Caco-2 (cell line): ENCODE data around the gene FAM83C. TPM values are rescaled to one million over a fixed set of nuclear protein-coding genes. Genes with fewer than 3 reads are reported as not detected.
"Not testable (repeated sequence)": the region's sequence is repeated elsewhere in the genome, so short reads cannot be mapped to it uniquely, and the experiment has no call there.

Source experiments
- BruUV-seq: library from RNA; stranded (reverse); fragments of 400-500 nt; replicated peaks from 2 replicates; lab custom pipeline; 2021; lab: Mats Ljungman, UMichigan
- CTCF ChIA-PET: fragments of 300-600 bp; sonication (Branson Sonifier 250); formaldehyde crosslinking; loops from one replicate; lab custom pipeline; 2022; ENCODE audit warnings: antibody characterized with exemption; lab: Charles Lee
- POLR2A ChIA-PET: fragments of 300-600 bp; sonication (Branson Sonifier 250); formaldehyde crosslinking; loops from one replicate; lab custom pipeline; 2022; ENCODE audit warnings: antibody characterized with exemption; lab: Charles Lee
- DNase-seq, 2 experiments: peaks; one replicate each; pipeline versions ENCODE4 v3.0.0 to v3.0.0-alpha.2; 2020 to 2022
- H3K27me3 ChIP-seq: replicated peaks from 2 replicates; pipeline ENCODE4 v1.6.0; 2011; ENCODE audit warnings: low read length; ENCODE audit not compliant: control insufficient read depth, insufficient read depth
- H3K36me3 ChIP-seq: 2 replicates; pipeline ENCODE4 v1.5.1; 2011; ENCODE audit warnings: low read length; ENCODE audit not compliant: control insufficient read depth, insufficient read depth
- H3K4me1 ChIP-seq: fragments of 250-450 bp; sonication (Bioruptor Pico); 2 replicates; pipeline ENCODE4 v1.5.1; 2020; ENCODE audit warnings: mild to moderate bottlenecking
- H3K4me3 ChIP-seq: 2 replicates; pipeline ENCODE4 v1.5.1; 2011; ENCODE audit warnings: low read depth, mild to moderate bottlenecking, control low read depth, low read length
- H3K9me3 ChIP-seq: fragments of 250-450 bp; sonication (Bioruptor Pico); 2 replicates; pipeline ENCODE4 v1.5.1; 2020; ENCODE audit warnings: mild to moderate bottlenecking, moderate library complexity
- H3K27ac Mint-ChIP-seq: one replicate; pipeline ENCODE4 v1.8.0; 2022; ENCODE audit warnings: mixed read lengths; ENCODE audit not compliant: unreplicated experiment
- H3K27me3 Mint-ChIP-seq: one replicate; pipeline ENCODE4 v1.8.0; 2022; ENCODE audit warnings: mixed read lengths; ENCODE audit not compliant: insufficient read depth, unreplicated experiment
- H3K36me3 Mint-ChIP-seq: one replicate; pipeline ENCODE4 v1.8.0; 2022; ENCODE audit warnings: mild to moderate bottlenecking, mixed read lengths; ENCODE audit not compliant: insufficient read depth, unreplicated experiment
- H3K4me1 Mint-ChIP-seq: one replicate; pipeline ENCODE4 v1.8.0; 2022; ENCODE audit warnings: low read depth, mixed read lengths; ENCODE audit not compliant: unreplicated experiment
- H3K4me3 Mint-ChIP-seq: one replicate; pipeline ENCODE4 v1.8.0; 2022; ENCODE audit warnings: mild to moderate bottlenecking, moderate library complexity, mixed read lengths; ENCODE audit not compliant: unreplicated experiment
- H3K9me3 Mint-ChIP-seq: one replicate; pipeline ENCODE4 v1.8.0; 2022; ENCODE audit warnings: mixed read lengths; ENCODE audit not compliant: unreplicated experiment
- intact Hi-C: fragments of 100-400 bp; cut with micrococcal nuclease; formaldehyde crosslinking; loops from one replicate; pipeline ENCODE4 v1.10.0; 2022; ENCODE audit not compliant: unreplicated experiment
- total RNA-seq: library from RNA; stranded (reverse); gene quantifications from 2 replicates; pipeline ENCODE4 v1.2.3, GENCODE V29; 2022
- TF ChIP-seq, protein P1 (sequence below), 2 experiments: fragments of 200-600 bp in 1 of 2; IDR thresholded peaks; 1 replicate in 1 of 2; 2 replicates in 1 of 2; pipeline versions ENCODE4 v1.5.1 to v1.8.0; 2011 to 2022; ENCODE audit warnings: antibody characterized with exemption in 1 of 2, control low read depth in 1 of 2, inconsistent platforms in 1 of 2, low read depth in 1 of 2, low read length in 1 of 2, mild to moderate bottlenecking in 1 of 2, moderate library complexity in 1 of 2; ENCODE audit not compliant: insufficient read depth in 1 of 2, severe bottlenecking in 1 of 2, unreplicated experiment in 1 of 2

Gene FAM83C
- total RNA-seq, 1 experiment from 2014 or later: not detected

- H3K27me3 ChIP-seq: no peaks in the 10 kb centered on the region
- H3K36me3 Mint-ChIP-seq: no peaks in the 10 kb centered on the region
- intact Hi-C loops: no loop called here
- ChIA-PET POLR2A (interaction anchor here (0.7 kb wide), 1 partner anchor 87 kb away, joined by 4 read pairs; no protein-coding TSS in a partner anchor), CTCF (interaction anchor here (0.9 kb wide), 1 partner anchor 109 kb away, joined by 4 read pairs; no protein-coding TSS in a partner anchor)
- H3K9me3 Mint-ChIP-seq: no peaks in the 10 kb centered on the region
- no peak for DNase-seq
- no peak overlapping the region for H3K4me3 Mint-ChIP-seq
- TF ChIP-seq, protein P1, sequence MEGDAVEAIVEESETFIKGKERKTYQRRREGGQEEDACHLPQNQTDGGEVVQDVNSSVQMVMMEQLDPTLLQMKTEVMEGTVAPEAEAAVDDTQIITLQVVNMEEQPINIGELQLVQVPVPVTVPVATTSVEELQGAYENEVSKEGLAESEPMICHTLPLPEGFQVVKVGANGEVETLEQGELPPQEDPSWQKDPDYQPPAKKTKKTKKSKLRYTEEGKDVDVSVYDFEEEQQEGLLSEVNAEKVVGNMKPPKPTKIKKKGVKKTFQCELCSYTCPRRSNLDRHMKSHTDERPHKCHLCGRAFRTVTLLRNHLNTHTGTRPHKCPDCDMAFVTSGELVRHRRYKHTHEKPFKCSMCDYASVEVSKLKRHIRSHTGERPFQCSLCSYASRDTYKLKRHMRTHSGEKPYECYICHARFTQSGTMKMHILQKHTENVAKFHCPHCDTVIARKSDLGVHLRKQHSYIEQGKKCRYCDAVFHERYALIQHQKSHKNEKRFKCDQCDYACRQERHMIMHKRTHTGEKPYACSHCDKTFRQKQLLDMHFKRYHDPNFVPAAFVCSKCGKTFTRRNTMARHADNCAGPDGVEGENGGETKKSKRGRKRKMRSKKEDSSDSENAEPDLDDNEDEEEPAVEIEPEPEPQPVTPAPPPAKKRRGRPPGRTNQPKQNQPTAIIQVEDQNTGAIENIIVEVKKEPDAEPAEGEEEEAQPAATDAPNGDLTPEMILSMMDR (IDR thresholded peaks at IDR 0.05; ENCODE audit: insufficient read depth in 1 of 2, low read depth in 1 of 2, low read length in 1 of 2, severe bottlenecking in 1 of 2, unreplicated experiment in 1 of 2): no peak
- H3K4me1 ChIP-seq: peaks cover 29% of the 10 kb centered on the region
- no peak overlapping the region for H3K4me3 ChIP-seq
- H3K36me3 ChIP-seq: no peaks in the 10 kb centered on the region
- peaks cover 23% of the 10 kb centered on the region for H3K4me1 Mint-ChIP-seq
- H3K27me3 Mint-ChIP-seq: no peaks in the 10 kb centered on the region
- no TSS peak for BruUV-seq
- H3K27ac Mint-ChIP-seq: no peak overlapping the region
- H3K9me3 ChIP-seq: no peaks in the 10 kb centered on the region
Observed at GRCh38 chr20:35254448-35254999, 37.7 kb downstream of the FAM83C start.

- TF ChIP-seq, protein P1 (IDR thresholded peaks at IDR 0.05; ENCODE audit: insufficient read depth in 1 of 2, low read depth in 1 of 2, low read length in 1 of 2, severe bottlenecking in 1 of 2, unreplicated experiment in 1 of 2): no peak
- Mint-ChIP-seq H3K27me3 (no peaks in the 10 kb centered on the region), H3K36me3 (no peaks in the 10 kb centered on the region), H3K4me3 (no peak overlapping the region), H3K4me1 (peaks cover 12% of the 10 kb centered on the region), H3K27ac (no peak overlapping the region), H3K9me3 (no peaks in the 10 kb centered on the region)
- ChIA-PET CTCF (interaction anchor here (0.6 kb wide), 1 partner anchor 45 kb away, joined by 3 read pairs; no protein-coding TSS in a partner anchor), POLR2A (no interaction called here)
- Histone ChIP-seq H3K9me3 (no peaks in the 10 kb centered on the region), H3K4me3 (no peak overlapping the region), H3K27me3 (no peaks in the 10 kb centered on the region), H3K4me1 (peaks cover 14% of the 10 kb centered on the region), H3K36me3 (no peaks in the 10 kb centered on the region)
- BruUV-seq: no TSS peak
- intact Hi-C loops: no loop called here
- no peak for DNase-seq
Observed at GRCh38 chr20:35253010-35253409, 39.2 kb downstream of the FAM83C start.

DNA sequence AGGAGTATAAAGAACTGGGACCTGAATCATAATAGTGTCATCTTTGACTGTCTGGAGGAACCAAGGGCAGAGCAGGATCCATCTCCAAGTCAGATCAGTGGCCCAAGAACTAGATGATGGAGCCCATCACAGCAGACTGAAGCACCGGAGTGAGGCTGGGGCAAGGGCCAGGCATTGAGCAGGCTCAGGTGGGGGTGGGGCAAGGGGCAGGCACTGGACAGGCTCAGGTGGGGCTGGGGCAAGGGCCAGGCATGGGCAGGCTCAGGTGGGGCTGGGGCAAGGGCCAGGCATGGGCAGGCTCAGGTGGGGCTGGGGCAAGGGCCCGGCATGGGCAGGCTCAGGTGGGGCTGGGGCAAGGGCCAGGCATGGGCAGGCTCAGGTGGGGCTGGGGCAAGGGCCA, 39.6 kb downstream of the FAM83C start:
- intact Hi-C loops: not testable (repeated sequence)
- CTCF ChIA-PET: interaction anchor here (1.2 kb wide), 1 partner anchor 107 kb away, joined by 3 read pairs; no protein-coding TSS in a partner anchor

More for the DNA sequence above, 39.6 kb downstream of the FAM83C start:
- peaks cover 12% of the 10 kb centered on the region for H3K4me1 Mint-ChIP-seq
- H3K9me3 ChIP-seq, H3K4me3 Mint-ChIP-seq, H3K9me3 Mint-ChIP-seq, H3K27ac Mint-ChIP-seq, H3K4me3 ChIP-seq, H3K4me1 ChIP-seq, DNase-seq, H3K36me3 Mint-ChIP-seq, BruUV-seq, H3K27me3 Mint-ChIP-seq, H3K27me3 ChIP-seq, POLR2A ChIA-PET, H3K36me3 ChIP-seq: not testable (repeated sequence)
